PC-9 (cell line): ENCODE results near the gene TERT.

Experiments
- EZH2 ChIP-seq: fragments of 200-600 bp; sonication (generic); IDR thresholded peaks from 2 replicates; pipeline ENCODE4 v1.8.0; 2017; ENCODE audit warnings: antibody characterized with exemption, low read depth
- TF ChIP-seq, protein P1 (sequence below): fragments of 200-600 bp; sonication (generic); conservative IDR thresholded peaks from 2 replicates; pipeline ENCODE4 v1.6.1; 2017; ENCODE audit warnings: mixed run types, antibody characterized with exemption, mild to moderate bottlenecking, moderate library complexity

DNA sequence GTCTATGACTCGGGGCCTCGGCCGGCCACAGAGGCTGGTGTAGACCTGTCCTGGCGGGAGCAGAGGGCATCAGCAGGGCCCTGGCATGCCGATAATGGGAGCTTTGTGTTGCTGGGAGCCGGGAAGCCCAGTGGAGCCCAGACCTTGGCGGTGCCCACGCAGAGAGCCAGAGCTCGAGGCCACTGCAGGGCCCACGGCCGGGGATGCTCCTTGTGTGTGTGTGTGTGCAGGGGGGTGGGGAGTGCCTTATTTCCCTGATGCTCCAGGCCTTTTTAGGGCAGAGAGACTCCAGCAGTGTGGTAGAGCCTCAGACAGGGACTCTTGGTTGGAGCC, 75.1 kb downstream of the TERT start:
- TF ChIP-seq, protein P1, sequence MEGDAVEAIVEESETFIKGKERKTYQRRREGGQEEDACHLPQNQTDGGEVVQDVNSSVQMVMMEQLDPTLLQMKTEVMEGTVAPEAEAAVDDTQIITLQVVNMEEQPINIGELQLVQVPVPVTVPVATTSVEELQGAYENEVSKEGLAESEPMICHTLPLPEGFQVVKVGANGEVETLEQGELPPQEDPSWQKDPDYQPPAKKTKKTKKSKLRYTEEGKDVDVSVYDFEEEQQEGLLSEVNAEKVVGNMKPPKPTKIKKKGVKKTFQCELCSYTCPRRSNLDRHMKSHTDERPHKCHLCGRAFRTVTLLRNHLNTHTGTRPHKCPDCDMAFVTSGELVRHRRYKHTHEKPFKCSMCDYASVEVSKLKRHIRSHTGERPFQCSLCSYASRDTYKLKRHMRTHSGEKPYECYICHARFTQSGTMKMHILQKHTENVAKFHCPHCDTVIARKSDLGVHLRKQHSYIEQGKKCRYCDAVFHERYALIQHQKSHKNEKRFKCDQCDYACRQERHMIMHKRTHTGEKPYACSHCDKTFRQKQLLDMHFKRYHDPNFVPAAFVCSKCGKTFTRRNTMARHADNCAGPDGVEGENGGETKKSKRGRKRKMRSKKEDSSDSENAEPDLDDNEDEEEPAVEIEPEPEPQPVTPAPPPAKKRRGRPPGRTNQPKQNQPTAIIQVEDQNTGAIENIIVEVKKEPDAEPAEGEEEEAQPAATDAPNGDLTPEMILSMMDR: no peak
- TF ChIP-seq EZH2: no peak; the same call in 1 of the 2 replicates
